HG03196 (cell line): Measurements from ENCODE around the gene CRACR2B.

Experiments used
- ATAC-seq: cut with Tn5 transposase; IDR thresholded peaks from one replicate; pipeline ENCODE4 v1.9.1; 2021; ENCODE audit not compliant: unreplicated experiment

Gene CRACR2B

DNA sequence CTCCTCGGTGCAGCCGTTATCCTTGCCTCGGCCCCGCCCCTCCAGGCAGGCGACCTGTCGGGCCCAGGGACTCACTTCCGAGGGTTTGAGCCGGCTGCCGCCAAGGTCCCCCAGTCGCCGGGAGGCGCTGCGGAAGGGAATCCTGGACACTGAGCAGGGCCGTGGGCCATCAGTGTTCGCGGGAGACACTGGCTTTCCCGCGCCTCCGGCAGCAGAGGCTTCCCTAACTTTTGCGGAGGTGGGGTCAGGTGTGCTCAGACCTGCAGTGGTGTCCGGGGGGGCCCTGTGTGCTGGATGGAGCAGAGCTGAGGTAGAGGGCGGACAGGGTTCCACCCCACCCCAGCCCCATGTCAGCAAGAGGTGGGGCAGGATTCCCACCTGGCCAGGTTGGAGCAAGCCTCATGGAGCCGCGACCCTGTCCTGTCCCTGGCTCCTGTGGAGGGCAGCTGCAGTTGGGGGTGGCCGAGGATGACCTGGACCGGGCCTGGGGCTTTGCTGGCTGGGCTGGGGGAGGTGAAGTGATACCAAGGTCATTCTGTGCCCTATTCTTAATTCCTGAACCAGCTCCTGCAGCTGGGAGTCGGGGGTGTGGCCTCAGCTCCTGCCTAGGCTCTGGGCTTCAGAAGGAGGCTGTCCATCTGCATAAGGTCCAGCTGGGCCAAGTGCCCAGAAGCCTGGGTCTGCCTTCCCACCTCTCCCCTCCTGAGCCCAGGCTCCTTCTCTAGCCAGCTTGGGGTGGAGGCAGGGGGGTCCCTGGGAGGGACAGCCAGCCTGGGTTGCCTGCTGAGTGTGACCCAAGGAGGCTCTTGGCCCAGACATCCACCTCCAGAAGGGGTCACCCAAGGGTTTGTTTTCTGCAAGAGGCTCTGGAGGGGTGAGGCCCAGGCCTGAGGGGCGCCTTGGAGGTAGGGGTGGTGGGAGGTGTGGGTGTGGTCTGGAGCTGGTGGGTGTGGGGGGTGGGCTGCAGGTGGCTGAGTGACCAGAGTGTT is 23.4 kb downstream of the CRACR2B start:
- ATAC-seq: no peak

DNA sequence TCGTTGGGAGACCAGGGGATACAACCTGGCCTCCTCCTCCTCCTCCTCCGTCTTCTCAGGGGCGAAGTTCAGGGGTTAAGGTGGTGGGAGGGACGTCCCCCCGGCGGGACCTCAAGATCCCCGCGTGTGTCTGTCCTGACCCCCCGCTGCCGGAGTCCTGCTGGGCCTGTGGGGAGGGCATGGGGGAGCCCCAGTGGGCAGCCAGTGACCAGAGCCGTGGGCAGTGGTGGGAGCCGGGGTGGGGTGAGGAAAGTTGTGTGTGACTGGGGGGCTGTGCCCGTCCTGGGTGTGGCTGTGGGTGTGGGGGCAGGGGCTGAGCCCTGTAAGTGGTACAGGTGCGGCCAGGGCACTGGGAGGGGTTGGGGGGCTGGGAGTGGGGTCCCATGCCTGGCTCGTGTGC is 25.0 kb downstream of the CRACR2B start:
- ATAC-seq: no peak

DNA sequence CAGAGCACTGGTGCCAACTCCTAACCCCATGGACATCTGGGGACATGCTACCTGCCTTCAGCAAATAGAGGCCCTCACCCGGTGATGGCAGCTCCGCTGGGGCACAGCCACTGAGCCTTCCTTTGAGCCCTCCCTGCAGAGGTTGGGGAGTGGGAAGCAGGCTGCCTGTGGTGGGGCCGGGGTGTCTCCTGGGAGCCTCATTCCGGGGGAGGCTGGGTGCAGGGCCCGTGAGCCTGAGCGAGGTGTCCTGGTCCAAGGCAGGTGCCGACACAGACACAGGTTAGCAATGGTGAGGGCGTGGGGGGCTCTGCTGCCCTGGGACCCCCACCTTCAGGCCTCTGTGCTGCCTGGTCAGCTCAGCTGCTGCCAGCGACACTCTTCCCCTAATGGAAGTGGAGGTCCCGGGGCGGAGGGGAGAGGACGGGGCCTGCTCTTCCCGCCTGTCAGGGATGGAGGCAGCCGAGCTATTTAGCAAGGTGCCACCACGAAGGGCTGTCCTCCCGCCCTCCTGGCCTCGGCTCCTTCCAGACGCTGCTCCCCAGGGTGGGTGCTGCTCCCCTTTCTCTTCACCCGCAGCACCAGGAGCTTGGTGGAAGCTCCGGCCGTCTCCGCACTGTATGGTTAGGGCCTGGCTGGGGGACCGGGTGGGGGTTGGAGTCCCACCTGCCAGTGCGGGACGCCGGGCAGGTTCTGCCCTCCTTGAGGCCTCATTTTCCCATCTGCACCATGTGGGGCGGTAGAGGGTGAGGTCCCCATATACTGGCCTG is 26.1 kb downstream of the CRACR2B start:
- ATAC-seq: no peak

DNA sequence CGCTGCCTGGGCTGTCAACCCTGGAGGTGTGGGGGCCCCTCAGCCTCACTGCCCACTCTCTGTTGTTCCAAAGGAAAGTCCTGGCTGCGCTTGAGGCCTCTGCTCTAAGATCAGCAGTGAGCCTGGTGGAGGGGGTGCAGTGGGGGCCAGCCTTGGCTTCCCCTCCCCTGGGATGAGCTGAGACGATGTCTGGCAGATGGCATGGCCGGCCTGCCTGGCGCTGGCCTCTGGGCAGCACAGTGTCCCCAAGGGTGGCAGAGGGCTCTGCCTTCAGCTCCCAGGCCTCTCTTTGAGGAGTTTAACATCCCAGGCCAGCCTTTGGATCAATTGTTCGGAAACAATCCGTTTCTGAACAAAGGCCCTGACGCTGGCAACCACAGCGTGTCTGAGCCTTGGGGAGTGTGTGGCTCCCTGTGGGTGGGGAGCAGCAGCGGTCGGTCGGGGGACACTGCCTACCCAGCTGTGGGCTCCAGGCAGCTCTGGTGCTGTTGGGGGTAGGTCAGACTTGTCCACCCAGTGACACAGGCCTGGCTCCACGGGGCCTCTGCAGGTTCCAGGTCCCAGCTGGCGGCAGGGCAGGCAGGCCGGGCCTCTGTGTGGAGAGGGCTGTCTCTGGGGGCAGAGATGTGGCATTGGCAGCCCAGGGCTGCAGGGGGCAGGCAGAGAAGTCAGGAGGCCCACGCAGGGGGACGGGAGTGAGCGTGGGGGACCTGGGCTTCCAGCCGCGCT is 27.0 kb downstream of the CRACR2B start:
- ATAC-seq: no peak

DNA sequence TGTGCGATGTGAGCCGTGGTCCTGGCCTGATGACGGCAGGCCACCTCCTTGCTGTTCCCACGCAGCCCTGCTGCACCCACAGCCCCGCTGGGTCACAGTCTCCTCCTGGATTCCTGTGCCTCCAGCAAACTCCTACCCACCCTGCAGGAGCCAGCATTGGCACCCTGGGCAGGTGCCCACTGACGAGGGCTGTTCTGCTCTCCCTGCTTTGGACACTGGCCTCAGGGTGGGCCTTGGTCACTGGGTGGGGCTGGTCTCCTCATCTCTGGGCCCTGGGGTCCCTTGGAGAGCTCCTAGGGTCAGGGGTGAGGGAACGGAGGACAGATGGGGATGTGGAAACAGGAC is 27.6 kb downstream of the CRACR2B start:
- ATAC-seq: no peak

DNA sequence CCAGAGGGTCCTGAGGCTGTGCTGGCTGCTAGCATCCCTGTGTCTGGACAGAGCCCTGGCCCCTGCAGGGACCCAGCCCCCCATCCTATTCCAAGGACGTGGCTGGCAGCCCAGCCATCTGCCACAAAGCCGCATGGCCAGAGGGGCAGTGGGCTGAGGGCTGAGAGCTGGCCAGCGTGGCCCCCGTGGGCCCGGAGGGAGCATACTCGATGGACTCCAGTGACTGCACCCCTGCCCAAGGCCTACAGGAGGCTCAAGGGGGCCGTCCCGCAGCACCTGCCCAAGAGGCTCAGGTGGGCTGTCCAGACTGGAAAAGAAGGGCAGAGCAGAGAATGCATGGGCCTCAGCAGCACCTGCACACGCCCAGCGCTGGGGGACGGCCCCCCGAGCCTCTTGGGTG is 28.1 kb downstream of the CRACR2B start:
- ATAC-seq: no peak

DNA sequence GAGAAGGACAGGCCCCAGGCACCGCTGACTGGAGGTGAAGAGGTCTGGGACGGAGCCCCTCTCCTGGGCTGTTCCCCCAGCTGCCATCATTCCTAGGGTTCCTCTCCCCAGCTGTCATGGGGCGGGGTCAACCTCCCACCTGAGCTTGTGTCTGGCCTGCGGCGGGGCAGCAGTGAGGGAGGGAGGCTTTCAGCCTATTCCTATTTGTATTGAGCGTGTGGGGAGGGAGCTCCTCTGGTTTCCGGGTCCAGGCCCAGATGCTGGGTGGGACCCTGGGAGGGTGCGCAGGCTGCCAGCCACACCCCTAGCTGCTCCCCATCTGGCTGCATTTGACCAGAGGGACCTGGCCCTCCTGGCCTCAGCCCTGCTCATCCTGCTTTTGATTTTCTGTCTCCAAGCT is 28.7 kb downstream of the CRACR2B start:
- ATAC-seq: no peak

DNA sequence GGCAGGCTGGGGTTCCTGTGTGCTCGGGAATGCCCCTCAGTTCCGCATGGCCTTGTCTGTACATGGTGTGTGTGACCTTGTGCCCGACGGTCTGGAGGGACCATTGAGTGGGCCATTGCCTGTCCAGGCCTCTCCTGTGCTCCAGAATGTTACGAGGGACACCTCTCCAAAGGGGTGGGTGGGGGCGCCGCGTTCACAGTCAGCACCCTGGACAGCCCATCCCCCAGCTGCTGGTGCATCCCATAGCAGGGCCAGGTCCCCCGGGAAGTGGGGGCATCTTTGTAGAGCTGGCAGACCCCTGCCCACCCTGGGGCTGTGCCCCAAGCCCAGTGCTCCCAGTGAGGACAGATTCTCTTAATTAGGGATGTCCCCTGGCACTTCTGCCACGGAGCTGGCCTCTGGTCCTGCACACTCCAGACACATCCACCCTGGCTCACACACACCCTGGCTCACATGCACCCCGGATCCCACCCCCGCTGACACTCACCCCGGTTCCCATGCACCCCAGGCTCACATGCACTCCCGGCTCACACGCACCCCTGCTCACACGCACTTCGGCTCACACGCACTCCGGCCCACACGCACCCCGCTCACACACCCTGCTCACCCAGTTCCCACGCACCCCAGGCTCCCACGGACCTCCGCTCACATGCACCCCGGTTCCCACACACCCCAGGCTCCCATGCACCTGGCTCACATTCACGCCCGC is 30.5 kb downstream of the CRACR2B start:
- ATAC-seq: no peak

DNA sequence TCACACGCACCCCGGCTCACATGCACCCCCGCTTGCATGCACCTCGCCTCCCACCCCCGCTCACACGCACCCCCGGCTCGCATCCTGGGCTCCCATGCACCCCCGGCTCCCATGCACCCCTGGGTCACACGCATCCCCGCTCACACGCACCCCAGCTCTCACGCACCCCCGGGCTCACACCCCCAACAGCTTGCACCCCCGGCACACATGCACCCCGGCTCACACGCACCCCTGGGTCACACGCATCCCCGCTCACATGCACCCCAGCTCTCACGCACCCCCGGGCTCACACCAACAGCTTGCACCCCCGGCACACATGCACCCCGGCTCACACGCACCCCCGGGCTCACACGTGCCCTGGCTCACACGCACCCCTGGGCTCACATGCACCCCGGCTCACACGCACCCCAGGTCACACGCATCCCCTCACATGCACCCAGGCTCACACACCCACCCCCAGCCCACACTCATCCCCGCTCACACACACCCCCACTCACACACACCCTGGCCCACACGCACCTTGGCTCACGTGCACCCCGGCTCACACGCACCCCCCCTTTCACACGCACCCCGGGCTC is 31.1 kb downstream of the CRACR2B start:
- ATAC-seq: no peak

DNA sequence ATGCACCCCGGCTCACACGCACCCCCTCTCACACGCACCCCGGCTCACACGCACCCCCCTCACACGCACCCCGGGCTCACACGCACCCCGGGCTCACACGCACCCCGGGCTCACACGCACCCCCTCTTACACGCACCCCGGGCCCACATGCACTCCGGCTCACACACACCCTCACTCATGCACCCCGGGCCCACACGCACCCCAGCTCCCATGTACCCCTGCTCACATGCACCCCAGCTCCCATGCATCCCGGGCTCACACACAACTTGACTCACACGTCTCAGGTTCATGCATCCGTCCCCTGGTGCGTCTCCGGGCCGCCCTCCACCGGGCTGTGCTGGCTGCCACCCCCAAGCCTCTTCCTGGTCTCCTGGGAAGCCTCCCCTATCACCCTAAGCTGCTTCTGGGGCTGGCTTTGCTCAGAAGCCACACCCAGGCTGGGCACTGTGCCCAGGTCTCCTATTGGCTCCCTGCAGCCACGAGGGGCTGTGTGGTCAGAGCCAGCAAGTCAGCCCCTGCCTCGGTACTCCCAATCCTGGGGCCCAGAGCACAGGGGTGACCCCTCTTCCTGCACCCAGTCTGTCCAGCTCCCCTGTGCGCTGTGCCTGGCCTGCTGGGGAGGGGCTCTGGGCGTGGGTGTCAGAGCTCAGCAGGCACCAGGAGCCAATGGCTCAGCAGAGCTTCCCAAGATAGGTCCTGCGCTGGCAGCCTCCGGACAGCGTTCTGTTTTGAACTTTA is 31.8 kb downstream of the CRACR2B start:
- ATAC-seq: no peak

DNA sequence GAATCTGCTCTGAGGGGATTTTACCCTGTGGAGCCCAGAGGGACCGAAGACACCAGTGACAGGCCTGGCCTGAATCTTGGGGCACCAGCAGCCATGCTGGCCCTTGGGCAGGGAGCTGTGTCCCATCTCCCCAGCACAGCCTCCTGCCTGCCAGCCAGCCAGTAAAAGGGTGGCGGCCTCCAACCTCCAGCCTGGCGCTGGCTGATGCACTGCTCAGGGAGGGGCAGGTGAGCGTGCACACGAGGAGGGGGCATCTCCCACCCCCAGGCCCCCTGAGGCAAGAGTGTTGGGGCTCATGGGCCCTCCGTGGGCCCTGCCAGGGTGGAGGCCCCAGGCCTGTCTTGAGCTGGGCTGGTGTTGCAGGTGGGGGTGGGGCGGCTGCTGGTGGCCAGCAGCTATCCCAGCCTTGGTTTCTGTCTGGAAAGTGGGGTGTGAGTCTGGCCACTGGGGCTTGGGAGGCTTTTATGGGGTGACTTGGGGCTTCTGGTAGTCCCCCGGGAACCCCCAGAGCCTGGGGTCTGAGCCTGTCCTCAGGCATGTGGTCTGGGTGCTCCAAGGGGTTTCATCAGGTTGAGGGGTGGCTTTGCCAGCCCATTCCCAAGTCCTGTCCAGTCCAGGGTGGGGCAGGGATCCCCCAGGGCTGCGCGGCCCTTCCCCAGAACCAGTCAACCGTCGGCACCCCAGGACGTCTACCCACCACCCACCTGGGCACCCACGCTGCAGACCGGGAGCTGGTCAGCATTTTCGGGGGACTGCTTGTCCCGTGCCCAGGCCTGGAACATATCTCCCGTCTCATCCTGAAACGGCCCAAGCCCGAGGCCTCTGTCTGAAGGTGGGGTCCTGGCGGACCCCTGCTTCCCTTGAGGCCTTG is 32.8 kb downstream of the CRACR2B start:
- ATAC-seq: no peak

DNA sequence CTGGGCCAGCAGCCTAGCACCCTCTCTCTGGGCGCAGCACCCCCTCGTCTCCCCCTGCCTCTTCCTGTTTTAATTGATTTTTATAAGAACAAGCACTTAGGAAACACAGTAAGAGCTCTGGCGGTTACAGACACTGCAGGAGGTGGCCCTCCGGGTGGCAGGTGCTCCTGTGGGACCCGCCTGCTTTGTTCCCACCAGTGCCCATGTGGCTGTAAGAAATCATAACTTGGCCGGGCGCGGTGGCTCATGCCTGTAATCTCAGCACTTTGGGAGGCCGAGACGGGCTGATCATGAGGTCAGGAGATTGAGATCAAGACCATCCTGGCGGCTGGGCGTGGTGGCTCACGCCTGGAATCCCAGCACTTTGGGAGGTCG is 33.4 kb downstream of the CRACR2B start:
- no peak for ATAC-seq

DNA sequence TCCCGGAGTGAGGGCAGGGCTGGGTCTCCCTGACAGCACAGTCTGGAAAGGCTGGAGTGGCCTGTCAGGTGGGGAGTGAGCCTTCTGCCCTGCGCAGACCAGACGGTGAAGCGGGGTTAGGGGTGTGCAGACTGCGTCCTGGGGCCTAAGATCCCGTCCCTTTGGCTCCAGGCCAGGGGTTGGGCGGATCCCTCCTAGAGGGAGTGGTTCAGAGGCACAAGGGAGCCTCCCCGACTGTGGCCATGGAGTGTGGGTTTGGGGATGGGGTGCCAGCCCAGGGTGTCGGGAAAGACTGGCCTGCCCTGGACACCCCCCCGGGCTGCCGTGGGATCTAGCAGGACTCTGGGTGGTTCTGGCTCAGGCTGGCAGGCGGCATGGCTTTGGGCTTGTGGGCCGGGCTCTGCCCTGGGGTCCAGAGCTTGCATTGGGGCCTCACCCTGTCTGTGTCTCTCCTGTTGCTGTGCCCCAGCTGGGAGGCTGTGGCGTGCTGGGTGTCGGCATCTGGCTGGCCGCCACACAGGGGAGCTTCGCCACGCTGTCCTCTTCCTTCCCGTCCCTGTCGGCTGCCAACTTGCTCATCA is 34.5 kb downstream of the CRACR2B start:
- ATAC-seq: no peak

DNA sequence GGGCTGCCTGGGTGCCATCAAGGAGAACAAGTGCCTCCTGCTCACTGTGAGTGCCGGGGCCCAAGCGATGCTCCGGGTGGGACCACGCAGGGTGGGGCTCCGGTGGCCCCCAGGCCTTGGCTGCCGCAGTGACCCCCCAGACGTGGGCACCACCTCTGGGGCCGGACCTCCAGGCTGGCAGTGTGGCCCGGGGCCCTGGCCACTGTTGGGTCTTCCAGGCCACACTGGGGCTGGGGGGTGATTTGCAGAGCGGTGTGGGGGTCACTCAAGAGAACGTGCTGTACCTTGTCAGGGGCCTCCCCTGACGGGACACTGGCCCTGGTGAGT is 34.9 kb downstream of the CRACR2B start:
- no peak for ATAC-seq

DNA sequence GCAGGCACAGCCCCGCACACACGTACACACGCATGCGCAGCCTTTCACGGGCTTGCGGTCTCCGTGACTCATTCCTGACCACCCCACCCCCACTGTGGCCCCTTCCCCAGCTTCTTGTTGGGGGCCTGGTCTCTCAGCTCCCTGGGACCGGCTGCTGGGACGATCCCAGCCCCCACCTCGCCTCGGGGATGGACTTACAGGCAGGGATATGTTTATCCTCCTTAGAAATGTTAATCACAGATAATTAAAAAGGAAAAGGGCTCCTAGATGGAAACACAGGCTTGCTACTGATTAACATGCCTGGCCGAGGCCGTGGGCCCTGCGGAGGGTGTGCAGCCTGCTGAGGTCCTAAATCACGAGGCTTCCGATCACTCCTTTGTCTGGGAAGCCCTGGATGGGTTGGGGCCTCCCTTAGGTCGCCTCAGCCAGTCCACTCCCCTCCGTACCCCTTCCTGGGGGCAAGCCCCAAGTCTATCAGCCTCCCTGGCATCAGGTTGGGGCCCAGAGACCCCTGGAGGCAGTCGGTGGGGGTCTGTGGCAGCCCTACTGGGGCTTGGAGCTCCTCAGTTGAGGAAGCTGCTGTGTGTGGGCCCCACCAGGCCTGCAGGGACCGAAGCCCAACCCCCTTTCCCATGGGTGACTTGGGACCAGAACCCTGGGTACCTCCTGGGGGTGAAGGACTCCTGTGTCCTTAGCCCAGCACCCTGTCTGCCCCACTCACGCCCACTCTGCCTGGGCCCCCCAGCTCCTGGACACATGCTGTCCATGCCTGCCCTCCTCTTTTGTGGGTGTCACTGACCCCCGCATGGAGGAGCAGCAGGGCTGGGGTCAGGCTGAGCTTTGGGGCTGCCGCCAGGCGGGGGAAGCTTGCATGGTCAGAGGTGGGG is 35.5 kb downstream of the CRACR2B start:
- no peak for ATAC-seq

DNA sequence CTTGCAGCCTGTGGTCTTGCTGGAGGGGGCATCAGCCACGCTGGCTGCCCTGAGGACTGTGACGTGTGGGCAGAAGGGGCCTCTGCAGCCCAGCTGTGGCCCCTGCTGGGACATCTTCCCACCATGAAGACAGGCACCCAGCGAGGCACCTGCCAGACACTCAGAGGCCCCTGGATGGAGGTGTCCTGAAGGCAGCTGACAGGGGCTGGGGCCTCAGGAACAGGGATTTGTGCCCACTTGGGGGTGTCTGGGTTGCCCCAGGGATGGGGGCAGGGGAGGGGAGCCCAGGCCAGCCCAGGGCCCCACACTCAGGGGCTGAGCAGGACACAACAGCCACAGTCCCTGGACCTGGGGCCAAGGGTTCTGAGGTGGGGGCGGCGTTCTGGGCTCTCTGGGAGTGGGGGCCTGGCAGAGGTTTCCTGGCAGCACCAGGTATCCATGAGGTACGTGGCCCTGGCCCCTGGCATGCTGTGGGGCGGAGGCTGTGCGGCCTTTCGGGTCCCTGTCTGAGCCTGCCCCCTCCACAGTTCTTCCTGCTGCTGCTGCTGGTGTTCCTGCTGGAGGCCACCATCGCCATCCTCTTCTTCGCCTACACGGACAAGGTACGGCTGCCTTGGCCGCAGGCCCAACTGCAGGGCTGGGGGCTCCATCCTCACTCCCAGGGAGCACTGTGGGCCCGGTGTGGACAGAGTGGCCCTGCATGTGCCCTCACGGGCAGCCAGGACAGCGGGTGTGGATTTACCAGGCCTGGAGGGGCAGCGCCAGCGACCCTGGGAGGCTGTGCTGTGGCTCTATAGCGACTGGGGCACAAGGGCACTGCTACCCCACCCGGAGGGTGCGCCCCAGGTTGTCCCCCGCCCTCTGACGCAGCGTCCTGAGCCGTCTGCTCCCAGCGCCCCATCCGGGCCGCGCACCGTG is 36.5 kb downstream of the CRACR2B start:
- ATAC-seq: no peak

DNA sequence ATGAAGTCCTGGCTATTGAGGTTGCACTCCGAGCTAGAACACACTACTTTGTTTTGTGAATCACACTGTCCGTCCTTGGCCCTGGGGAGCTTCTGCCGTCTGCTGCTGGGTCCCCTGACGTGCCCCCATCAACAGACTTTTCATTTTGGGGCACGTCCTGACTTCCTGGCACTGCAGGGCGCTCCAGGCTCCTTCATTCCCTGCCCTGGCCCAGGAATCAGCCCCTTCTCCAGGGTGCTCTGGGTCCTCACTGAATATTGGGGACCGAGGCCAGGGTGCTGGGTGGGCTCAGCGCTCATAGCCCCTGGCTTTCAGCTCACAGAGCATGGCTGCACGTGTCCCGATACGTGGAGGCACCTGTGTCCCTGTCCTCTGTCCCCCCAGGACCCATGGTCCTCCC is 37.2 kb downstream of the CRACR2B start:
- no peak for ATAC-seq
